C4-2B (cell line): ENCODE data around the gene CFAP299.

ENCODE experiments used
- ZFX ChIP-seq: fragments of 450-650 bp; IDR thresholded peaks from 2 replicates; pipeline ENCODE4 v1.6.1; 2017
- TF ChIP-seq, protein P1 (sequence below): fragments of 450-650 bp; conservative IDR thresholded peaks from 2 replicates; pipeline ENCODE4 v1.5.1; 2017; ENCODE audit warnings: mild to moderate bottlenecking

DNA sequence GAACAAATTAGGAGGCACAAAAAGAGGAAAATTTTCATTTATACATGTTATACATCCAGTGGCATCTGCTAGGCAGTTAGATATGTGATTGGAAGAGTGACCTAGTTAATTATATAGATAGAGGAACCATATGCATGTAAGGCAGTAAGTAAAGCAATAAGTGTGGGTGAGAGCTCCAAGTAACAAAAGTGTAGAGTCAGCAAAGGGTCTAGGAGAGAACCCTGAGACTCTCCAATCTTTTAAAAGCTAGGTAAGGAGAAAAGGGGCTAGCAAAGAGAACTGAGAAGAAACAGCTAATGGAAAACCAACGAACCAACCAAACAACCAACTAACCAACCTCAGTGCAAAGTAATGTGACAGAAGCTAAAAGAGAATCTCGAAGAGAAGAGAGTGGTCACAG, 3.8 kb upstream of the CFAP299 start:
- TF ChIP-seq, protein P1, sequence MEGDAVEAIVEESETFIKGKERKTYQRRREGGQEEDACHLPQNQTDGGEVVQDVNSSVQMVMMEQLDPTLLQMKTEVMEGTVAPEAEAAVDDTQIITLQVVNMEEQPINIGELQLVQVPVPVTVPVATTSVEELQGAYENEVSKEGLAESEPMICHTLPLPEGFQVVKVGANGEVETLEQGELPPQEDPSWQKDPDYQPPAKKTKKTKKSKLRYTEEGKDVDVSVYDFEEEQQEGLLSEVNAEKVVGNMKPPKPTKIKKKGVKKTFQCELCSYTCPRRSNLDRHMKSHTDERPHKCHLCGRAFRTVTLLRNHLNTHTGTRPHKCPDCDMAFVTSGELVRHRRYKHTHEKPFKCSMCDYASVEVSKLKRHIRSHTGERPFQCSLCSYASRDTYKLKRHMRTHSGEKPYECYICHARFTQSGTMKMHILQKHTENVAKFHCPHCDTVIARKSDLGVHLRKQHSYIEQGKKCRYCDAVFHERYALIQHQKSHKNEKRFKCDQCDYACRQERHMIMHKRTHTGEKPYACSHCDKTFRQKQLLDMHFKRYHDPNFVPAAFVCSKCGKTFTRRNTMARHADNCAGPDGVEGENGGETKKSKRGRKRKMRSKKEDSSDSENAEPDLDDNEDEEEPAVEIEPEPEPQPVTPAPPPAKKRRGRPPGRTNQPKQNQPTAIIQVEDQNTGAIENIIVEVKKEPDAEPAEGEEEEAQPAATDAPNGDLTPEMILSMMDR = no peak
- no peak for TF ChIP-seq ZFX
